IPS-11a (cell line): Measurements from ENCODE around the gene LCN9.
"Not testable (repeated sequence)": the region's sequence is repeated elsewhere in the genome, so short reads cannot be mapped to it uniquely, and the experiment has no call there.

ENCODE experiments used
- H3K4me3 ChIP-seq: one replicate; pipeline ENCODE4 v1.5.1; 2013; ENCODE audit warnings: low read depth, low read length, control low read depth

The LCN9 gene

DNA sequence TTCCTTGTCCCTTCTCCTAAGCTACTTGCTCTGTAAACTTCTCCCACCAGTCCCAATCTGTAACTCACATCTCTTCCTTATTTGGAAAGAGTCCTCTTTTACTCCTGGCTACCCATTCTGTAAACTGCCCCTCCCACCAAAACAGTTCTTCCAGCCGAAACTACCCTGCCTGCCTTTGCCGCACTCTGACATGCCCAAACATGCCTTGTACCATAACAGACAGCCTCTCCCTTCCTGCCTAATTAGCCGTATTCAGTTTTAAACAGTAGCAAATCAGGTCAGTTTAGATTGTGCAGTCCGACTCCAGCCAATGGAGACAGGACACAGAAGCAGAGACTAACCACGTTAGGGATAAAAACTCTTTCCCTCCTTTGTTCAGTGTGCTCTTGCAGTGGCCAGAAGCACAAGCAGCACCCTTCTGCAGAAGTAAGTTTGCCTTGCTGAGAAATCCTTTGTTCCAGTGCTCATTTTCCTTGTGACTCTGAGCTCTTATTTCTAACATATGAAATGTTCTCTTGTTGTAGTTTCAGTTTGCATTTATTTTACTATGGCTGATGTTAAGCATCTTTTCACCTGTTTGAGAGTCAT is 18.4 kb upstream of the LCN9 start:
- H3K4me3 ChIP-seq: no peak overlapping the region

- H3K4me3 ChIP-seq: no peak overlapping the region
Observed at GRCh38 chr9:135647884-135648283, 15.2 kb upstream of the LCN9 start.

DNA sequence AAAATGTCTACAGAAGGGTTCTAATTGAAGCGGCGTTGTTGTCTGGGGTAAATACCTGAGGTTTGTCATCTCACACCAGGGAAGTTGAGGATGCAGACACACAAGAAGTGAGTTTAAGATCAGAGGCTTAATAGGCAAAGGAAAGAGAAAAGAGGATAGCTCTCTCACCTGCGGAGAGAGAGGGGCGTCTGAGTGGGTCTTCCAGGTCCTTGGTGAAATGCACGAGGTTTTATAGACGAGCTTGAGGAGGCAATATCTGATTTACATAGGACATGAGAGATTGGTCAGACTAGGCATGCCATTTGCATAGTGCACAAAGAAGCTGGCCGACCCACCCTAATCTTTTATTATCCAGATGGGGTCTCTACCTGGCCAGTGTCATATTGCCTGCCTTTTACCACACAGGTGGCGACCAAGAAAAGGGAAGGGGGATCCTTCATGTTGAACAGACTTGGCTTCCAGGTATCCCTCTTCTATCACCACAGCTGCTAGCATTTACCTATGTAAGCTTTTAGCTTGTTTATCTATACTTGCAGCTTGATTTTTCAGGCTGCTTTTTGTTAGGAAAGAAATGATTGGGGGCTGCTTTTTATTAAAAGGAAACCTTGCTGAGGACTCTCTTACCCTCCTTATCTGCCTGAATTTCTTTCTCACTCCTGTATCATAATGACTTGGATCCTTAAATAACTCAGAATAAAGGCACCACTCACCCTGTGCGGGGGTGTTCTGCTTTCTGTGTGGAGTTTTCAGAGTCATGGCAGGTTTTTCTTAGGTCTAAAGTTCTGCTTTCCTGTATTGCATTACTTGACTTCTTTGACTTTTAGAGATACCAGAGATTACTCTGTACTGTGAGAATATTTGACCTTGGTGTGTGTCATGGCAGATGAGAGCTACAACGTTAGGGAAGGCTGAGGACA is 14.4 kb upstream of the LCN9 start:
- H3K4me3 ChIP-seq: no peak overlapping the region

GRCh38 chr9:135649508-135649907 is 13.6 kb upstream of the LCN9 start:
- H3K4me3 ChIP-seq: no peak overlapping the region

DNA sequence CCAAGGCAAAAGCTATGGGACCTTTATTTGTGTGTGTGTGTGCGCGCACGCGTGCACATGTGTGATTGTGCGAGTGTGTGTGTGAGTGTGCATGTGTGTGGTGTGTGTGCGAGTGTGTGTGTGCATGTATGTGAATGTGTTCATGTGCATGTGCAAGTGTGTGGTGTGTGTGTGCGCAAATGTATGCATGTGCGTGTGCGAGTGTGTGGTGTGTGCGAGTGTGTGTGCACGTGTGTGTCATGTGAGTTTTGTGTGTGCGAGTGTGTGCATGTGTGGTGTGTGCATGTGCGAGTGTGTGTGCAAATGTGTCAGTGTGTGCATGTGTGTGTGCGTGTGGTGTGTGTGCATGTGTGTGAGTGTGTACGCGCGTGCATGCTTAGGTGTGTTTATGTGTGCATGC is 12.7 kb upstream of the LCN9 start:
- no peak overlapping the region for H3K4me3 ChIP-seq

DNA sequence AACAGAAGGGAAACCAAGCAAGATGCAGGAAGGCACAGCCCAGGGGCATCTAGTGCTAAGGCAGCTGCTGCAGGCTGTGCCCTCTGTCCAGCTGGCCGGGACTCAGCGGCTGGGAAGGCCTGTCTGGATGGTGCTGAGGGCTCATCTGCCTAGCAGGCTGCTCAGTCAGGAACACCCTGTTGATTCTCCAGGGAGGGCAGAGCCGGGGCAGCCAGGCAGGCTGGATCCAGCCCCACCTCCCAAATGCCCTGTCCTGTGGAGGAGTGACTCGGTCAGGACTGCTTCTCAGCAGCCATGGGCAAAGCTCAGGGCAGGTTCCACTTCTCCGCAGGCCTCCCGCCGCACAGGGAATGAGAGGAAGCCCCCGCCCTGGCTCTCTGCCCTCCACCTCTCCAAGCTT is 7.8 kb upstream of the LCN9 start:
- no peak overlapping the region for H3K4me3 ChIP-seq

DNA sequence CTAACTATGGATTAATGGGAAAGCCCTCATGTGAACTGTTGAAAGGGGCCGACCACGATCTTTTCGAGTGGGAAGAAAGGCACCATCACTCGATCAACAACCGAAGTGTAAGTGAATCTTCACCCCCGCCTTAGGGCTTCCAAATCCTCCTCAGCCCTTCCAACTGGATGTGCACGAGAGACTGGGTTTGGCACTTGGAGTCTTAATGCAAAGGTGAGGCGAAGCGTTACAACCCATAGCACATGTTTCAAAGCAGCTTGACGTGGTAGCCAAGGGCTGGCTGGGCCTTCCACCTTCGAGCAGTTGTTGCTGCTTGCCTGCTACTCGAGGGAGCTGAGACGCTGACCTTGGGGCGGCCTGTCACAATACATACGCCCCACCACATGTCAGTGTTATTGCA is 5.7 kb upstream of the LCN9 start:
- H3K4me3 ChIP-seq: no peak overlapping the region

GRCh38 chr9:135659252-135659651 is 3.9 kb upstream of the LCN9 start:
- no peak overlapping the region for H3K4me3 ChIP-seq

DNA sequence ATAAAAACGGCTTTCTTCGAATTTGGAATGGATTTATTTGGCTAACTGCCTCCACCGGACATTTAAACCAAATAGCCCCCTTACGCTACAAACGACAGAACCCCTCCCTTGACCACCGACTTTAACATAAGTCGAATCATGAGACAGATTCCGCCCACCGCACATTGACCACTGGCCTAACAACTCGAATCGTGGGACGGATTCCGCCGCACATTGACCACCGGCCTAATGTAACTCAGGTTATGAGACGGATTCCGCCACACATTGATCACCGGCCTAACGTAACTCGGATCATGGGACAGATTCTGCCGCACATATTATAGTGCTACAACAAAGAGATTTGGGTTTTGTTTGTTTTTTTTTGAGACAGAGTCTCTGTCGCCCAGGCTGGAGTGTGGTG is 2.7 kb upstream of the LCN9 start:
- no peak overlapping the region for H3K4me3 ChIP-seq

DNA sequence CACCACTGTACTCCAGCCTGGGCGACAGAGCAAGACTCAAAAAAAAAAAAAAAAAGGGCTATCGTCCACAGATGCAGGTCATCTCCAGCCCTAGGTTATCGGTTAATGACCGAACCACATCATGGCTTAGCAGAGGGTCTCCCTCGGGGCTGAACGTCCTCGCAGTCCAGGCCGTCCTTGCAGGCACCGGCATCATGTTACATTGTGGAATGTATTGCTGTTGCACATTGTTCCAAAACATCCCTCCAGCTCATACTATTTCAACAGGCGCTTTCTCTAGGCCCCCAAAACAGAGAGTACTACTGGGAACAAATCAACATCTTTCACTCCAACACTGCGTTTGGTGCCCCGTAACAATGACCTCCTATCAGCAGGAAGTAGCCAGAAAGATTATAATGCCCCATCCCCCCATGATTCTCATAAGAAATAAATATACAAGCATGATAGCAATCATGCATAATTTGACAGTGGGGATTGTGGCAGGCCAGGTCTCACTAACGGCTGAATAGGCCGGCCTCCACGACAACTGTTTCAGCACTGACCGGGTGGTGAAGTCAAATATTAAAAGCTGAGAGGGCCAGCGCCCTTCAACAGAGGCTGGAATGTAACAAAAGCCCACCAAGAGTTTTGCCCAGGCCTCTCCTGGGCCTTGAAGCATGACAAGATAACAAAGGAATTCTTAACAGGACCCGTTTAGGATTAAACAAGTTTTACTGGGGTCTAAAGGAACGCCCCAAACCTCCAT is 1.1 kb upstream of the LCN9 start:
- no peak overlapping the region for H3K4me3 ChIP-seq

DNA sequence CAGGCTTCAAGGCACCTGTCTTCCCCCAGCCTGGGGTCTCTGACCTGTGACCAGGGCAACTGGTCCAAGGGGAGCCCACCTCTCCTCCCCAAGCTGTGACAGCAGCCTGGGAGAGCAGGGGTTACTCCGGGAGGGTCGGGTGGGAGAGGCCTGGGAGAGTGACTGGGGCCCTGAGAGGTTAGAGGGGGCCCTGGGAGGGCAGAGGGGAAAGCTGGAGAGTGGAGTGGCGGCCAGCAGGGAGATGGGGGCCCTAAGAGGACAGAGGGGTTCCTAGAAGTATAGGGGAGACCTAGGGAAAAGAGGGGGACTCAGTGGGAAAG is 302 bp downstream of the LCN9 start:
- no peak overlapping the region for H3K4me3 ChIP-seq

GRCh38 chr9:135663857-135664256 is 748 bp downstream of the LCN9 start:
- no peak overlapping the region for H3K4me3 ChIP-seq

- no peak overlapping the region for H3K4me3 ChIP-seq
Observed at GRCh38 chr9:135664266-135664665, 1.2 kb downstream of the LCN9 start.

GRCh38 chr9:135664801-135665794 is 2.0 kb downstream of the LCN9 start:
- H3K4me3 ChIP-seq: no peak overlapping the region

DNA sequence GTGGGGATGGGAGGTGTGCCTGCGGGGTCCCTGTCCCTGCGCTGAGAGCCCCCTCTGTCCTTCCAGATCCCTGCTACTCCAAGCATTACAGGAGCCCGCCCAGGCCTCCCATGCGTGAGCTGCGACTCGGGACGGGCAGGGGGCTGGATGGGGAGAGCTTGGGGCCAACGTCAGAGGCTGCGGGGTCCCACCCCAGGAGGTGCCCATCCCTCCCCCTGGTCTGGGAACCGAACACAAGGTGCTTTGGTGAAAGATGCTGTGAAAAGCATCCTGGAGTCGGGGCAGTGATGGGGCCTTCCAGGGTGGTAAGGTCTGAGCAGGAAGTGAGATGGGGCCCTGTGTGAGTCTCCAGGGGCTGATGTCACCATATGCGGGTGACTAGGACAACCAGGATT is 2.7 kb downstream of the LCN9 start:
- no peak overlapping the region for H3K4me3 ChIP-seq

DNA sequence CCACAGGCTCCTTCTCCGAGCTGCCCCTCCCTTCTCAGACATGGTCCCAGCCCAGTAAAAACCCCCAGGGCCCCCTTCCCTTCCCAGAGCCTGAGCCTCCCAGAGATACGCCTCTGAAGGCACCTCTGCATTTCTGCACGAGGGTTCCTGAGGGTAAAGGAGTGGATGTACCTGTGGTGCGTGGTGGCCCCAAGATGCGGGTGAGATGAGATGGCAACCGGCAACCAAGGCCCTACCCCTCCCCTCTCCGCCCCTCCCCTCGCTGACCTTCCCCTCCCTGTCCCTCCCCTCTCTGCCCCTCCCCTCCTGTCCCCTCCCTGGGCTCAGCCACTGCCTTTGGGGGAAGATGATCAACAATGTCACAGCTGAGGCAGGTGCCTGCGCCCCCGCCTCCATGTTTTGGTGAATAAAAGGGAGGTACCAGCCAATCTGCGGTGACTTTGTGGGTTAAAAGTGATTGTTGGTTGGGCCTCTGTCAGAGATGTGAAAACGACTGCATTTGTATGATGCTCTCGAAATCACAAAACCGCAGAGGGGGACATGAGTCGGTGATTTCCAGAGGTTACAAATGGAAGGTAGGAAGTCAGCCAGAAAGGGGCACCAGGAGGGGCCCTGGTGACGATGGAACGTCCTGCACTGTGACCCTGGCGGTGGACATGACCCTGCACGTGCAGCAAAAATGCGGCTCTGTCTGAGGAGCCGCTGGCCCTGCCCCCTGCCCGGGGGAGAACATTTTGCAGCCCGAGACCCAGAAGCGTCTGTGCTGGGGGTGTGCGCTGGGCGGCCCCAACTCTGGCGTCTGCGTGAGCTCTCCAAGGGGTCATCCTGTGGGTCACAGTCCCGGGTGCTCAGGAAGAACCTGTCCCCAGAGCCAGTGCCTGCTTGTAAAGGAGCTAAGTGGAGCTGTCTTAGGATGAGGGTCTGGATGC is 3.7 kb downstream of the LCN9 start:
- no peak overlapping the region for H3K4me3 ChIP-seq

GRCh38 chr9:135667463-135668001 is 4.4 kb downstream of the LCN9 start:
- no peak overlapping the region for H3K4me3 ChIP-seq

GRCh38 chr9:135669018-135669417 is 5.9 kb downstream of the LCN9 start:
- H3K4me3 ChIP-seq: not testable (repeated sequence)

- no peak overlapping the region for H3K4me3 ChIP-seq
Observed at GRCh38 chr9:135669616-135670285, 6.6 kb downstream of the LCN9 start.
